GM12878 (cell line): ENCODE measurements around the gene SMPD3. TPM values are rescaled to one million over a fixed set of nuclear protein-coding genes. Genes with fewer than 3 reads are reported as not detected.

Experiments used
- ATAC-seq: fragments of 200-7000 bp; cut with Tn5 transposase; 3 replicates; pipeline ENCODE4 v1.9.1; 2020; ENCODE audit warnings: mild to moderate bottlenecking, moderate library complexity
- BruUV-seq: library from RNA; stranded (reverse); fragments of 400-500 nt; replicated peaks from 2 replicates; lab custom pipeline; 2021; lab: Mats Ljungman, UMichigan
- CTCF ChIA-PET: fragments of 300-600 bp; sonication (Branson Sonifier 250); formaldehyde crosslinking; extraction: SDS; loops from one replicate; lab custom pipeline; 2021; ENCODE audit warnings: inconsistent platforms; lab: Yijun Ruan, JAX
- POLR2A ChIA-PET: fragments of 350-600 bp; formaldehyde crosslinking; extraction: SDS; loops from one replicate; lab custom pipeline; 2021; ENCODE audit warnings: inconsistent platforms; lab: Charles Lee
- RAD21 ChIA-PET: fragments of 300-600 bp; sonication (Branson Sonifier 250); formaldehyde crosslinking; loops from one replicate; lab custom pipeline; 2023; ENCODE audit warnings: antibody characterized with exemption; ENCODE audit not compliant: unreplicated experiment; lab: Charles Lee
- SMC1A ChIA-PET: fragments of 300-600 bp; sonication (Branson Sonifier 250); formaldehyde crosslinking; loops from one replicate; lab custom pipeline; 2023; ENCODE audit not compliant: unreplicated experiment, uncharacterized antibody; lab: Charles Lee
- DNase-seq: peaks from one replicate; pipeline ENCODE4 v3.0.0-alpha.2; 2011; ENCODE audit warnings: low read depth, low spot score
- FAIRE-seq: peaks from 3 replicates; lab custom pipeline; 2011; peaks lifted over from hg19 to GRCh38; lab: Jason Lieb, UNC
- H2AFZ ChIP-seq: 2 replicates; pipeline ENCODE4 v1.6.0; 2011; ENCODE audit warnings: low read depth, low read length, control low read depth; ENCODE audit not compliant: control insufficient read depth
- H3K27ac ChIP-seq: 2 replicates; pipeline ENCODE4 v1.5.1; 2011; ENCODE audit warnings: control low read depth; ENCODE audit not compliant: control insufficient read depth, insufficient read depth
- H3K27me3 ChIP-seq, 2 experiments: replicated peaks in 1 of 2; 2 replicates each; pipeline versions ENCODE4 v1.6.0 to v1.6.1; 2011; ENCODE audit warnings: low read length in 1 of 2; ENCODE audit not compliant: control insufficient read depth in 2 of 2, insufficient read depth in 2 of 2
- H3K36me3 ChIP-seq, 2 experiments: 2 replicates each; pipeline ENCODE4 v1.5.1; 2011; ENCODE audit warnings: low read length in 1 of 2; ENCODE audit not compliant: control insufficient read depth in 2 of 2, insufficient read depth in 2 of 2
- H3K4me1 ChIP-seq: 2 replicates; pipeline ENCODE4 v1.6.1; 2011; ENCODE audit warnings: mild to moderate bottlenecking, low read length, moderate library complexity, mixed read lengths; ENCODE audit not compliant: control insufficient read depth, insufficient read depth
- H3K4me2 ChIP-seq: 2 replicates; pipeline ENCODE4 v1.6.0; 2011; ENCODE audit warnings: control low read depth; ENCODE audit not compliant: control insufficient read depth, insufficient read depth
- H3K4me3 ChIP-seq: fragments of 200-600 bp; sonication (generic); 2 replicates; pipeline ENCODE4 v1.5.1; 2016
- H3K79me2 ChIP-seq: 2 replicates; pipeline ENCODE4 v1.6.0; 2011; ENCODE audit warnings: low read length; ENCODE audit not compliant: control insufficient read depth, insufficient read depth
- H3K9ac ChIP-seq: 2 replicates; pipeline ENCODE4 v1.8.0; 2011; ENCODE audit warnings: low read length, control low read depth, mixed read lengths; ENCODE audit not compliant: control insufficient read depth, insufficient read depth
- H3K9me3 ChIP-seq: replicated peaks from 3 replicates; pipeline ENCODE4 v1.5.1; 2011; ENCODE audit warnings: mild to moderate bottlenecking, low read length; ENCODE audit not compliant: control insufficient read depth, insufficient read depth
- H4K20me1 ChIP-seq: 2 replicates; pipeline ENCODE4 v1.6.0; 2011; ENCODE audit not compliant: control insufficient read depth, insufficient read depth
- ESRRA ChIP-seq: IDR thresholded peaks from 2 replicates; pipeline ENCODE4 v1.6.1; 2012; ENCODE audit warnings: mild to moderate bottlenecking, low read length, improper control_type of control experiment
- HDAC6 ChIP-seq: fragments of 200-600 bp; sonication (generic); IDR thresholded peaks from one replicate; pipeline ENCODE4 v1.8.0; 2017; ENCODE audit warnings: antibody characterized with exemption; ENCODE audit not compliant: unreplicated experiment
- IKZF1 ChIP-seq: fragments of 450-650 bp; conservative IDR thresholded peaks from 2 replicates; pipeline ENCODE4 v1.6.1; 2017; ENCODE audit warnings: antibody characterized with exemption, mild to moderate bottlenecking
- IRF4 ChIP-seq: IDR thresholded peaks from 2 replicates; pipeline ENCODE4 v1.6.1; 2011; ENCODE audit warnings: low read depth, low read length
- JUNB ChIP-seq: IDR thresholded peaks from 2 replicates; pipeline ENCODE4 v1.6.1; 2016; ENCODE audit warnings: antibody characterized with exemption, mild to moderate bottlenecking
- JUND ChIP-seq: IDR thresholded peaks from 2 replicates; pipeline ENCODE4 v1.6.1; 2012; ENCODE audit warnings: low read depth, mild to moderate bottlenecking, low read length, improper control_type of control experiment, moderate library complexity
- KAT2A ChIP-seq: conservative IDR thresholded peaks from 2 replicates; pipeline ENCODE4 v1.6.1; 2011; ENCODE audit warnings: low read depth, low read length; ENCODE audit not compliant: control insufficient read depth
- KLF5 ChIP-seq: fragments of 450-650 bp; IDR thresholded peaks from 2 replicates; pipeline ENCODE4 v1.6.1; 2014; ENCODE audit warnings: mild to moderate bottlenecking; ENCODE audit not compliant: partially characterized antibody
- MEF2A ChIP-seq: IDR thresholded peaks from 2 replicates; pipeline ENCODE4 v1.6.1; 2011; ENCODE audit warnings: low read depth, mild to moderate bottlenecking, low read length, moderate library complexity; ENCODE audit not compliant: insufficient read depth
- MYC ChIP-seq: IDR thresholded peaks from 2 replicates; pipeline ENCODE4 v1.6.1; 2011; ENCODE audit warnings: mild to moderate bottlenecking, low read length, moderate library complexity, inconsistent platforms; ENCODE audit not compliant: insufficient read depth, insufficient replicate concordance, insufficient read length, severe bottlenecking
- POLR2A ChIP-seq: IDR thresholded peaks from 2 replicates; pipeline ENCODE4 v1.6.1; 2011; ENCODE audit warnings: low read depth, mild to moderate bottlenecking, low read length
- POU2F2 ChIP-seq: IDR thresholded peaks from 3 replicates; pipeline ENCODE4 v1.6.1; 2011; ENCODE audit warnings: low read depth, mild to moderate bottlenecking, low read length, borderline replicate concordance
- SIN3A ChIP-seq: IDR thresholded peaks from 2 replicates; pipeline ENCODE4 v1.6.1; 2012; ENCODE audit warnings: low read depth, low read length, improper control_type of control experiment
- SMC3 ChIP-seq: IDR thresholded peaks from 2 replicates; pipeline ENCODE4 v1.6.1; 2011; ENCODE audit warnings: low read length, improper control_type of control experiment, borderline replicate concordance
- TCF3 ChIP-seq: IDR thresholded peaks from 2 replicates; pipeline ENCODE4 v1.6.1; 2012; ENCODE audit warnings: low read depth, mild to moderate bottlenecking, low read length, borderline replicate concordance; ENCODE audit not compliant: insufficient read depth
- WGBS: methylation state at CpG from one replicate; pipeline ENCODE4 v1.1.6; 2016; ENCODE audit warnings: low lambda C conversion rate; ENCODE audit not compliant: insufficient replicate concordance, insufficient coverage; ENCODE audit errors: missing lambda C conversion rate; 5-methylcytosine and 5-hydroxymethylcytosine counted together
- in situ Hi-C: fragments of 300-500 bp; cut with MboI; formaldehyde crosslinking; loops from 9 replicates; pipeline ENCODE4 v1.14.3; 2018; ENCODE audit warnings: mixed read lengths
- intact Hi-C: fragments of 100-400 bp; cut with micrococcal nuclease; formaldehyde crosslinking; loops from one replicate; pipeline ENCODE4 v1.14.2; 2022; ENCODE audit not compliant: unreplicated experiment
- polyA plus RNA-seq, 11 experiments: library from polyadenylated mRNA; depleted of rRNA in 4 of 11; unstranded in 6 of 11; stranded (reverse) in 5 of 11; fragments of >200 nt; fragmentation: Nextera tagmentation in 4 of 11; fragmentation: Illumina TruSeq in 1 of 11; extraction: Ambion mirVana in 4 of 11; extraction: Trizol in 1 of 11; gene quantifications; 1 replicate in 1 of 11; 2 replicates in 10 of 11; pipeline versions ENCODE4 v1.2.1 to v1.2.3, GENCODE V29; 2011 to 2016; ENCODE audit warnings: inconsistent platforms in 2 of 11, missing spikeins in 2 of 11, low read depth in 1 of 11
- total RNA-seq, 4 experiments: library from RNA; depleted of rRNA in 3 of 4; stranded (reverse); fragments of >200 nt in 3 of 4; fragmentation: Illumina TruSeq in 1 of 4; extraction: Trizol in 1 of 4; gene quantifications; 2 replicates each; pipeline versions ENCODE4 v1.2.1 to v1.2.3, GENCODE V29; 2013 to 2021
- TF ChIP-seq, protein P1 (sequence below): IDR thresholded peaks from 2 replicates; pipeline ENCODE4 v1.6.1; 2011; ENCODE audit warnings: low read depth, mild to moderate bottlenecking, low read length, moderate library complexity, borderline replicate concordance; ENCODE audit errors: extremely low read depth
- TF ChIP-seq, protein P2 (sequence below): fragments of 450-650 bp; IDR thresholded peaks from 2 replicates; pipeline ENCODE4 v1.6.1; 2016; ENCODE audit warnings: mild to moderate bottlenecking
- TF ChIP-seq, protein P3 (sequence below), 3 experiments: IDR thresholded peaks in 2 of 3; conservative IDR thresholded peaks in 1 of 3; 2 replicates each; pipeline ENCODE4 v1.5.1; 2011; ENCODE audit warnings: low read depth in 3 of 3, low read length in 3 of 3, mild to moderate bottlenecking in 3 of 3, control low read depth in 2 of 3, moderate library complexity in 2 of 3, inconsistent platforms in 1 of 3, mixed read lengths in 1 of 3; ENCODE audit not compliant: control insufficient read depth in 2 of 3, insufficient read depth in 1 of 3; ENCODE audit errors: extremely low read depth in 1 of 3

SMPD3 gene
- total and polyA plus RNA-seq, 10 of the 15 experiments (the other 5 are each of a cell fraction or from before 2014, with no cell fraction given), result 0.04 to 2.0 (median 1.2) TPM

DNA sequence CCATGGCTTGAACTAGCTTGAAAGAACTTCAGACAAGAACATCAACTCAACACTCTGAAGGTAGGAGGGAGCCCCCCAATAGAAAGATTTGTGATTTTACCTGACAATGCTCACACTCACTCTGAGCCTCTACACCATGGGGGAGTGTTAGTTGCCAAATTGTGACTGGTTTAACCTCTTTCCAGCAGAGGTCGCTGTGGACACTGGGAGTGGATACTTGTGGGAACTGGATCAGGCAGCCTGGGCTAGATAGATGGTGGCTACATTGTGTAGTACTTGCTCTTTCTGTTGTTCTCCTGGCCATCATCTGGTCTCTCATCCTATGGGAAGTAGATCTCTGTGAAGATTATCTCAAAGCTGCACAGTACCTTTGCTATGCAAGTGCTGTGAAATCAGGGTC lies 2.9 kb downstream of the SMPD3 start:
- no peak overlapping the region for H3K27ac ChIP-seq
- no peaks in the 10 kb centered on the region for H3K36me3 ChIP-seq
- RAD21 ChIA-PET, result interaction anchor here (0.7 to 1.3 kb wide), 3 partner anchors 9 to 76 kb away, joined by 3 read pairs; no protein-coding TSS in a partner anchor
- no peaks in the 10 kb centered on the region for H3K9me3 ChIP-seq
- H3K4me1 ChIP-seq, result no peaks in the 10 kb centered on the region
- no peak overlapping the region for H2AFZ ChIP-seq
- SMC1A ChIA-PET, result interaction anchor here (0.9 to 2.4 kb wide), 2 partner anchors 25 to 66 kb away, joined by 3 to 18 read pairs; no protein-coding TSS in a partner anchor
- no peak overlapping the region for H3K4me3 ChIP-seq
- H3K27me3 ChIP-seq, result 0 out of 4 replicates have a peak, but pooled peaks cover 0 to 2% of the 10 kb centered on the region in 2 experiments
- no peaks in the 10 kb centered on the region for H3K79me2 ChIP-seq
- DNase-seq, result peak; percentile 28
- peak; percentile 64 for ATAC-seq
- no peaks in the 10 kb centered on the region for H4K20me1 ChIP-seq
- intact Hi-C loops (loop anchor here (1.0 to 5.0 kb wide), 3 partner anchors 29 to 78 kb away; no protein-coding TSS in a partner anchor), in situ Hi-C loops (loop anchor here (5.0 kb wide), 1 partner anchor 67 kb away; no protein-coding TSS in a partner anchor)
- no peak overlapping the region for H3K9ac ChIP-seq
- CTCF ChIA-PET, result interaction anchor here (0.9 to 7.3 kb wide), 7 partner anchors 9 to 82 kb away, joined by 3 to 82 read pairs (median 6); no protein-coding TSS in a partner anchor
- H3K4me2 ChIP-seq, result no peak overlapping the region
- no TSS peak for BruUV-seq
- POLR2A ChIA-PET, result interaction anchor here (0.6 kb wide), 1 partner anchor 37 kb away, joined by 4 read pairs; no protein-coding TSS in a partner anchor
- FAIRE-seq, result peak; percentile 95
- WGBS, result 6% methylated on average over 1 of the region's 1 CpG
- TF ChIP-seq JUND (no peak), TCF3 (no peak), IRF4 (0 out of 2 replicates have a peak, but pooled peaks have one; percentile 53), MYC (no peak), SMC3 (peak; percentile 91), IKZF1 (no peak), SIN3A (no peak), HDAC6 (no peak), POLR2A (no peak), JUNB (no peak), ESRRA (no peak), KLF5 (no peak), KAT2A (no peak), POU2F2 (no peak), MEF2A (no peak)
- TF ChIP-seq, protein P1, sequence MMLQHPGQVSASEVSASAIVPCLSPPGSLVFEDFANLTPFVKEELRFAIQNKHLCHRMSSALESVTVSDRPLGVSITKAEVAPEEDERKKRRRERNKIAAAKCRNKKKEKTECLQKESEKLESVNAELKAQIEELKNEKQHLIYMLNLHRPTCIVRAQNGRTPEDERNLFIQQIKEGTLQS, result no peak
- TF ChIP-seq, protein P2, sequence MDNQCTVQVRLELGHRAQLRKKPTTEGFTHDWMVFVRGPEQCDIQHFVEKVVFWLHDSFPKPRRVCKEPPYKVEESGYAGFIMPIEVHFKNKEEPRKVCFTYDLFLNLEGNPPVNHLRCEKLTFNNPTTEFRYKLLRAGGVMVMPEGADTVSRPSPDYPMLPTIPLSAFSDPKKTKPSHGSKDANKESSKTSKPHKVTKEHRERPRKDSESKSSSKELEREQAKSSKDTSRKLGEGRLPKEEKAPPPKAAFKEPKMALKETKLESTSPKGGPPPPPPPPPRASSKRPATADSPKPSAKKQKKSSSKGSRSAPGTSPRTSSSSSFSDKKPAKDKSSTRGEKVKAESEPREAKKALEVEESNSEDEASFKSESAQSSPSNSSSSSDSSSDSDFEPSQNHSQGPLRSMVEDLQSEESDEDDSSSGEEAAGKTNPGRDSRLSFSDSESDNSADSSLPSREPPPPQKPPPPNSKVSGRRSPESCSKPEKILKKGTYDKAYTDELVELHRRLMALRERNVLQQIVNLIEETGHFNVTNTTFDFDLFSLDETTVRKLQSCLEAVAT, result no peak
- TF ChIP-seq, protein P3, sequence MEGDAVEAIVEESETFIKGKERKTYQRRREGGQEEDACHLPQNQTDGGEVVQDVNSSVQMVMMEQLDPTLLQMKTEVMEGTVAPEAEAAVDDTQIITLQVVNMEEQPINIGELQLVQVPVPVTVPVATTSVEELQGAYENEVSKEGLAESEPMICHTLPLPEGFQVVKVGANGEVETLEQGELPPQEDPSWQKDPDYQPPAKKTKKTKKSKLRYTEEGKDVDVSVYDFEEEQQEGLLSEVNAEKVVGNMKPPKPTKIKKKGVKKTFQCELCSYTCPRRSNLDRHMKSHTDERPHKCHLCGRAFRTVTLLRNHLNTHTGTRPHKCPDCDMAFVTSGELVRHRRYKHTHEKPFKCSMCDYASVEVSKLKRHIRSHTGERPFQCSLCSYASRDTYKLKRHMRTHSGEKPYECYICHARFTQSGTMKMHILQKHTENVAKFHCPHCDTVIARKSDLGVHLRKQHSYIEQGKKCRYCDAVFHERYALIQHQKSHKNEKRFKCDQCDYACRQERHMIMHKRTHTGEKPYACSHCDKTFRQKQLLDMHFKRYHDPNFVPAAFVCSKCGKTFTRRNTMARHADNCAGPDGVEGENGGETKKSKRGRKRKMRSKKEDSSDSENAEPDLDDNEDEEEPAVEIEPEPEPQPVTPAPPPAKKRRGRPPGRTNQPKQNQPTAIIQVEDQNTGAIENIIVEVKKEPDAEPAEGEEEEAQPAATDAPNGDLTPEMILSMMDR (IDR thresholded peaks at IDR 0.05 in 2 of 3, conservative IDR thresholded peaks at IDR 0.05 in 1 of 3; ENCODE audit: control insufficient read depth in 2 of 3, extremely low read depth in 1 of 3, insufficient read depth in 1 of 3, low read depth in 3 of 3, low read length in 3 of 3), result peak; percentile 78 to 81 (median 80)
